K562 (cell line): ENCODE data around the gene HMGCLL1. TPM values are rescaled to one million over a fixed set of nuclear protein-coding genes. Genes with fewer than 3 reads are reported as not detected.

ENCODE experiments used
- ATAC-seq: fragments of 200-7000 bp; cut with Tn5 transposase; 3 replicates; pipeline ENCODE4 v1.9.1; 2020; ENCODE audit warnings: moderate library complexity
- BruUV-seq: library from RNA; stranded (reverse); fragments of 400-500 nt; replicated peaks from 2 replicates; lab custom pipeline; 2021; lab: Mats Ljungman, UMichigan
- CTCF ChIA-PET: fragments of 300-600 bp; formaldehyde crosslinking; extraction: SDS; loops from one replicate; lab custom pipeline; 2021; ENCODE audit warnings: low intra/inter-chr PET ratio; lab: Yijun Ruan, JAX
- POLR2A ChIA-PET: fragments of 300-600, 350-650 bp; sonication (Branson Sonifier 250); formaldehyde crosslinking; extraction: SDS; loops from one replicate; lab custom pipeline; 2021; ENCODE audit warnings: antibody characterized with exemption, inconsistent platforms; lab: Yijun Ruan, JAX
- DNase-seq, 4 experiments: peaks; one replicate each; pipeline versions ENCODE4 v3.0.0 to v3.0.0-alpha.2; 2011 to 2018; ENCODE audit warnings: low spot score in 3 of 4, mixed read lengths in 3 of 4; ENCODE audit errors: extremely low read depth in 1 of 4
- FAIRE-seq: peaks from 2 replicates; lab custom pipeline; 2011; peaks lifted over from hg19 to GRCh38; lab: Jason Lieb, UNC
- H2AFZ ChIP-seq: 2 replicates; pipeline ENCODE4 v1.6.0; 2011; ENCODE audit warnings: low read depth, low read length, control low read depth, inconsistent platforms
- H3K27ac ChIP-seq: fragments of 200-600 bp; 3 replicates; pipeline ENCODE4 v1.8.0; 2011; ENCODE audit warnings: low read depth, mild to moderate bottlenecking, control low read depth, inconsistent platforms, low read length, moderate library complexity, mixed read lengths; ENCODE audit errors: extremely low read depth
- H3K27me3 ChIP-seq, 2 experiments: fragments of 300-600 bp in 1 of 2; 2 replicates in 1 of 2; 3 replicates in 1 of 2; pipeline versions ENCODE4 v1.6.0 to v1.8.0; 2011; ENCODE audit warnings: inconsistent platforms in 2 of 2, low read length in 2 of 2, mild to moderate bottlenecking in 1 of 2, mixed read lengths in 1 of 2, moderate library complexity in 1 of 2; ENCODE audit not compliant: control insufficient read depth in 2 of 2, insufficient read depth in 2 of 2
- H3K36me3 ChIP-seq: fragments of 300-600 bp; 3 replicates; pipeline ENCODE4 v1.8.0; 2011; ENCODE audit warnings: mild to moderate bottlenecking, low read length, inconsistent platforms; ENCODE audit not compliant: control insufficient read depth, insufficient read depth
- H3K4me1 ChIP-seq, 2 experiments: fragments of 200-600 bp in 1 of 2; replicated peaks in 1 of 2; 2 replicates in 1 of 2; 3 replicates in 1 of 2; pipeline versions ENCODE4 v1.5.1 to v1.8.0; 2011; ENCODE audit warnings: inconsistent platforms in 2 of 2, low read length in 2 of 2, mild to moderate bottlenecking in 1 of 2, mixed read lengths in 1 of 2, moderate library complexity in 1 of 2; ENCODE audit not compliant: control insufficient read depth in 2 of 2, insufficient read depth in 2 of 2
- H3K4me2 ChIP-seq: 2 replicates; pipeline ENCODE4 v1.6.1; 2011; ENCODE audit warnings: low read length, control low read depth, inconsistent platforms, mixed read lengths; ENCODE audit not compliant: insufficient read depth
- H3K4me3 ChIP-seq: fragments of 200-600 bp; sonication (generic), shearing (Covaris generic); 2 replicates; pipeline ENCODE4 v1.5.1; 2016; ENCODE audit warnings: control low read depth, inconsistent platforms
- H3K79me2 ChIP-seq: fragments of 200-600 bp; 3 replicates; pipeline ENCODE4 v1.8.0; 2011; ENCODE audit warnings: low read length, inconsistent platforms; ENCODE audit not compliant: control insufficient read depth, insufficient read depth
- H3K9ac ChIP-seq, 2 experiments: 2 replicates each; pipeline versions ENCODE4 v1.6.0 to v1.6.1; 2011; ENCODE audit warnings: low read depth in 2 of 2, low read length in 2 of 2, control low read depth in 1 of 2, inconsistent platforms in 1 of 2, mild to moderate bottlenecking in 1 of 2, mixed read lengths in 1 of 2; ENCODE audit not compliant: insufficient read depth in 1 of 2
- H3K9me1 ChIP-seq: one replicate; pipeline ENCODE4 v1.6.0; 2011; ENCODE audit warnings: inconsistent platforms, mild to moderate bottlenecking, low read length, moderate library complexity; ENCODE audit not compliant: control insufficient read depth, insufficient read depth
- H3K9me3 ChIP-seq: replicated peaks from 2 replicates; pipeline ENCODE4 v1.5.1; 2011; ENCODE audit warnings: low read depth, low read length, inconsistent platforms; ENCODE audit not compliant: control insufficient read depth, insufficient read depth
- H4K20me1 ChIP-seq: replicated peaks from 2 replicates; pipeline ENCODE4 v1.6.1; 2011; ENCODE audit warnings: low read length, inconsistent platforms, mixed read lengths; ENCODE audit not compliant: control insufficient read depth, insufficient read depth
- BCL6 ChIP-seq: fragments of 250-450 bp; sonication (Bioruptor Pico); IDR thresholded peaks from 2 replicates; pipeline ENCODE4 v1.4.0; 2020
- SIN3B ChIP-seq: fragments of 450-650 bp; IDR thresholded peaks from 2 replicates; pipeline ENCODE4 v1.6.1; 2017; ENCODE audit warnings: low read depth, mild to moderate bottlenecking, moderate library complexity
- ZNF165 ChIP-seq: fragments of 250-450 bp; sonication (Bioruptor Pico); IDR thresholded peaks from 2 replicates; pipeline ENCODE4 v1.4.0; 2020; ENCODE audit warnings: borderline replicate concordance
- ZNF589 ChIP-seq: fragments of 200-800 bp; sonication (Bioruptor generic); IDR thresholded peaks from 2 replicates; pipeline ENCODE4 v1.6.1; 2016; ENCODE audit warnings: low read depth, missing genetic modification characterization, missing compliant biosample characterization
- ZNF609 ChIP-seq: sonication (generic); formaldehyde crosslinking; IDR thresholded peaks from 2 replicates; pipeline ENCODE4 v1.8.1; 2023; ENCODE audit warnings: missing genetic modification reagents, mild to moderate bottlenecking, borderline replicate concordance
- WGBS: fragments of 100-300 bp; shearing (Covaris generic); methylation state at CpG from one replicate; pipeline ENCODE4 v1.1.6; 2016; ENCODE audit warnings: low coverage, mixed read lengths; ENCODE audit not compliant: insufficient coverage; ENCODE audit errors: missing lambda C conversion rate; 5-methylcytosine and 5-hydroxymethylcytosine counted together
- in situ Hi-C: fragments of 300-500 bp; cut with MboI; formaldehyde crosslinking; loops from 4 replicates; pipeline ENCODE4 v1.15.0; 2018; ENCODE audit warnings: inconsistent platforms, mixed read lengths
- intact Hi-C: fragments of 100-400 bp; cut with micrococcal nuclease; formaldehyde crosslinking; loops from 2 replicates; pipeline ENCODE4 v1.14.2; 2022
- polyA plus RNA-seq, 8 experiments: library from polyadenylated mRNA; depleted of rRNA in 4 of 8; stranded (reverse) in 5 of 8; unstranded in 3 of 8; fragments of >200 nt; fragmentation: Nextera tagmentation in 2 of 8; fragmentation: Illumina TruSeq in 1 of 8; extraction: Ambion mirVana in 2 of 8; extraction: Trizol in 1 of 8; gene quantifications; 2 replicates each; pipeline versions ENCODE4 v1.2.1 to v1.2.3, GENCODE V29; 2011 to 2014; ENCODE audit warnings: inconsistent platforms in 1 of 8, missing spikeins in 1 of 8
- total RNA-seq, 7 experiments: library from RNA; depleted of rRNA in 6 of 7; stranded (reverse); fragments of >200 nt in 6 of 7; fragmentation: Illumina TruSeq in 2 of 7; extraction: Trizol in 2 of 7; gene quantifications; 2 replicates each; pipeline versions ENCODE4 v1.2.1 to v1.2.3, GENCODE V29; 2011 to 2021; ENCODE audit warnings: low replicate concordance in 1 of 7

HMGCLL1 gene
- total and polyA plus RNA-seq, 9 of the 15 experiments (the other 6 are each of a cell fraction or from before 2014, with no cell fraction given): not detected

GRCh38 chr6:55621993-55622392, 43.0 kb upstream of the HMGCLL1 start (continued):
- TF ChIP-seq ZNF609 (CRISPR knock-in tag) (no peak), ZNF589 (no peak), ZNF165 (CRISPR knock-in tag) (no peak)

- Histone ChIP-seq H4K20me1 (no peaks in the 10 kb centered on the region), H3K4me3 (no peak overlapping the region), H3K27ac (no peak overlapping the region), H3K9me1 (no peaks in the 10 kb centered on the region), H3K4me2 (no peak overlapping the region), H3K9ac (no peak overlapping the region), H2AFZ (no peak overlapping the region), H3K9me3 (no peaks in the 10 kb centered on the region), H3K4me1 (no peaks in the 10 kb centered on the region), H3K79me2 (no peaks in the 10 kb centered on the region), H3K36me3 (no peaks in the 10 kb centered on the region), H3K27me3 (no peaks in the 10 kb centered on the region)
- ATAC-seq (no peak), FAIRE-seq (no peak), DNase-seq (no peak)
- ChIA-PET POLR2A (no interaction called here), CTCF (no interaction called here)
- 0% methylated on average over 3 of the region's 3 CpGs for WGBS
- in situ Hi-C loops (no loop called here), intact Hi-C loops (no loop called here)
- BruUV-seq: no TSS peak
- TF ChIP-seq SIN3B: no peak
- TF ChIP-seq BCL6 (CRISPR knock-in tag): no peak
Observed at GRCh38 chr6:55621244-55621643, 42.3 kb upstream of the HMGCLL1 start.
